HFFc6 (cell line): ENCODE measurements around the gene FAM53C. TPM values are rescaled to one million over a fixed set of nuclear protein-coding genes. Genes with fewer than 3 reads are reported as not detected.

Source experiments
- DNase-seq: peaks from one replicate; pipeline ENCODE4 v3.0.0-alpha.2; 2018
- H3K27ac Mint-ChIP-seq: 2 replicates; pipeline ENCODE4 v1.8.0; 2020; ENCODE audit warnings: mild to moderate bottlenecking, mixed read lengths
- H3K27me3 Mint-ChIP-seq: 2 replicates; pipeline ENCODE4 v1.8.0; 2021; ENCODE audit warnings: mild to moderate bottlenecking, moderate library complexity, mixed read lengths; ENCODE audit not compliant: insufficient read depth
- H3K36me3 Mint-ChIP-seq: 2 replicates; pipeline ENCODE4 v1.8.0; 2021; ENCODE audit warnings: low read depth, mixed read lengths
- H3K4me1 Mint-ChIP-seq: 2 replicates; pipeline ENCODE4 v1.8.0; 2020; ENCODE audit warnings: low read depth, mixed read lengths
- H3K4me3 Mint-ChIP-seq: 2 replicates; pipeline ENCODE4 v1.8.0; 2020; ENCODE audit warnings: mild to moderate bottlenecking, moderate library complexity, mixed read lengths
- H3K9me3 Mint-ChIP-seq: 2 replicates; pipeline ENCODE4 v1.8.0; 2020; ENCODE audit warnings: mild to moderate bottlenecking, mixed read lengths
- total RNA-seq, 6 experiments: library from RNA; stranded (reverse); fragmentation: NEBNext Ultra II Directional; extraction: Animal tissue kit (Norgen Biotek cat#: 25700); gene quantifications; 2 replicates in 1 of 6; 3 replicates in 5 of 6; pipeline ENCODE4 v1.2.3, GENCODE V29; 2021
- TF ChIP-seq, protein P1 (sequence below): fragments of 200-600 bp; sonication (generic); IDR thresholded peaks from 2 replicates; pipeline ENCODE4 v1.5.0; 2021; ENCODE audit warnings: antibody characterized with exemption, mild to moderate bottlenecking

FAM53C gene
- total RNA-seq, 6 experiments from 2014 or later, result 28.7 to 34.4 (median 29.7) TPM

DNA sequence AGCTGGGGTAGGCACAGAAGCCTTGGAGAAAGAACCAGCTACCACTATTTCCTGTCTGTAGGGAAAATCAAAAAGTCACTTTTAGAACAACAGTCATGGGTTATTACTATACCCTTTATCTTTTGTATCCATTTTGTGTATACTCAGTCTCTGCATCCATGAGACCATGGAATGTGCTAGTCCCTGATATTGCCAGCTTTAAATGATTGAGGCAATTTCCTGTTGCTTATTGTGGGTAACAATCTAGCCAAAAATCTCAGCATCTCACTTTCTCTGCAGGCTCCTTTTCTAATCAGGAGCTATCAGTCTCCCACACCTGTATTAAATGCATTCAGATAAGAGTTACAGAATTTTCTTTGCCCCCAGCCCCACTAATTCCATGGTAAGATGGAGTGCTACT, 13.5 kb downstream of the FAM53C start:
- peaks cover 32% of the 10 kb centered on the region for H3K36me3 Mint-ChIP-seq
- H3K27me3 Mint-ChIP-seq, result no peaks in the 10 kb centered on the region; the same call in 1 of the 2 replicates
- H3K27ac Mint-ChIP-seq, result peak overlapping the region; percentile 59; the same call in 1 of the 2 replicates
- H3K9me3 Mint-ChIP-seq, result peaks cover 9% of the 10 kb centered on the region
- H3K4me3 Mint-ChIP-seq, result peak overlapping the region; percentile 65; the same call in 1 of the 2 replicates
- TF ChIP-seq, protein P1, sequence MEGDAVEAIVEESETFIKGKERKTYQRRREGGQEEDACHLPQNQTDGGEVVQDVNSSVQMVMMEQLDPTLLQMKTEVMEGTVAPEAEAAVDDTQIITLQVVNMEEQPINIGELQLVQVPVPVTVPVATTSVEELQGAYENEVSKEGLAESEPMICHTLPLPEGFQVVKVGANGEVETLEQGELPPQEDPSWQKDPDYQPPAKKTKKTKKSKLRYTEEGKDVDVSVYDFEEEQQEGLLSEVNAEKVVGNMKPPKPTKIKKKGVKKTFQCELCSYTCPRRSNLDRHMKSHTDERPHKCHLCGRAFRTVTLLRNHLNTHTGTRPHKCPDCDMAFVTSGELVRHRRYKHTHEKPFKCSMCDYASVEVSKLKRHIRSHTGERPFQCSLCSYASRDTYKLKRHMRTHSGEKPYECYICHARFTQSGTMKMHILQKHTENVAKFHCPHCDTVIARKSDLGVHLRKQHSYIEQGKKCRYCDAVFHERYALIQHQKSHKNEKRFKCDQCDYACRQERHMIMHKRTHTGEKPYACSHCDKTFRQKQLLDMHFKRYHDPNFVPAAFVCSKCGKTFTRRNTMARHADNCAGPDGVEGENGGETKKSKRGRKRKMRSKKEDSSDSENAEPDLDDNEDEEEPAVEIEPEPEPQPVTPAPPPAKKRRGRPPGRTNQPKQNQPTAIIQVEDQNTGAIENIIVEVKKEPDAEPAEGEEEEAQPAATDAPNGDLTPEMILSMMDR, result no peak
- peaks cover 61% of the 10 kb centered on the region for H3K4me1 Mint-ChIP-seq
- no peak for DNase-seq

DNA sequence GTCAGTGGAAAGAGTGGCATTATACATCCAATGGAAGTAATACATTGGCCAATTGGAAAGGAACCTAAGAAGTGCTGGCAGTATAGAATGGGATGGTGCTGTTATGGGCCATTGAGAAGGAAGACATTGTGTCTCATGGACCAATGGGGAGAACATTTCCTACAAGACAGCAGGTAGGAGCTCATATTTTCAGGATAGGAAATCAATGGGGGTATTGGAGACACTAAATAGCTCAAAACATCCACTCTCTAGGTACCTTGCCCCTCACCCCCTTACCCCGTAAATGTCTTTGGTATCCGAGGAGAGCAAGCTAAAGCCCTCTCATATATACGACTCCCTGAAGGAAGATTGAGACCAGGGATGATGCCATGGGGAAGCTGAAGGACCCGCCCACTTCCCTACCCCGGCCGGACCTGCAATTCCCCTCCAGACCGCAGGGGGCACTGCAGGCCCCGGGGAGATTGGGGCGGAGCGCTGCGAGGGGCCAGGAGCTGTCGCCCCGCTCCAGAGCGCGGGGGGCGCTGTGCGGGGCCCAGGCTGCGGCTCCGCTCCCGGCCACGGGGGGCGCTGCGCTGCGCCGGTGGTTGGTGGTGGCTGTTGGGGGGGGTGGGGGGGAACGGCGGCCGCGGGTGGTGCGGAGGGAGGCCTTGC, 14.1 kb downstream of the FAM53C start, which contains the start of gene KDM3B:
KDM3B (plus strand) TSS at position 615 of the 651 bp plus-strand sequence. CDS start 111 bp downstream, outside the sequence.
- peak within 1 kb of the TSS; percentile 95 for H3K27ac Mint-ChIP-seq

DNA sequence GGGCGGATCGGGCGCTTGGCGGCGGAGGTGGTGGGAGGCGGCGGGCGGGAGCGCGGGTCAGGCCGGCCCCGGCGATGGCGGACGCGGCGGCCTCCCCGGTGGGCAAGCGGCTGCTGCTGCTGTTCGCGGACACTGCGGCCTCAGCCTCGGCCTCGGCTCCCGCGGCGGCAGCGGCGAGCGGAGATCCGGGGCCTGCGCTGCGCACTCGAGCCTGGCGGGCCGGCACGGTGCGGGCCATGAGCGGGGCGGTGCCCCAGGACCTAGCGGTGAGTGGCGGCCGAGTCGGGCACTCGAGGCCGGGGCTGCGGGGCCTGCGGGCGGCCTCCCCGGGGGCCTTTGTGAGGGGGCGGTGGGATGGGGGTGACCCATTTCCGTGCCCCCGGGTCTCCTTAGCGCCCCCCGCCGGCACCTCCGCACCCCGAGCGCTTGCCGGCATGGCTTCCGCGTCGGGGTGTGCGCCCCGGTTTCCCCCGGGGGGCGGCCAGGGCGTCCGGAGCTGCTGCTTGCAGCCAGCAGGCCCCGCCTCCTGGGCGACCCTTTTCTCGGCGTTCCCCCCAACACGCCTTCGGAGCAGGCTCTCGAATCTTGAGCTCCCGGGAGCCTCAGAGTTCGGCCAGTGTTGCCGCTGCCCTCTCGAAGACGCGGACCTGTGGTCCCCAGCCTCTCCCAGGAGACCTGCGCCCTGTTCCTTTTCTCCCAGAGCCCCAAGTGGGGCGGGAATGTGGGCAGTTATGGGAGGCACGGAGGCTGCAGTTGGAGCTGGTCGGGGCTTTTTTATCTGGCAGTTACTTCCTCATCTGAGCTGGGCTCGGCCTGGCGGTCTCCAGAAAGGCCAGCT, 14.9 kb downstream of the FAM53C start:
- Mint-ChIP-seq H3K4me3 (peak overlapping the region; percentile 98), H3K4me1 (peaks cover 58% of the 10 kb centered on the region), H3K27ac (peak overlapping the region; percentile 95), H3K27me3 (no peaks in the 10 kb centered on the region; the same call in 1 of the 2 replicates), H3K36me3 (peaks cover 28% of the 10 kb centered on the region), H3K9me3 (peaks cover 9% of the 10 kb centered on the region)
- DNase-seq, result peak; percentile 36
- TF ChIP-seq, protein P1, result peak; percentile 68

More for the DNA sequence above, 14.1 kb downstream of the FAM53C start, which contains the start of gene KDM3B:
- Mint-ChIP-seq H3K4me1 (peaks cover 61% of the 10 kb centered on the region), H3K27me3 (no peaks in the 10 kb centered on the region; the same call in 1 of the 2 replicates), H3K4me3 (peak within 1 kb of the TSS; percentile 98), H3K9me3 (peaks cover 9% of the 10 kb centered on the region), H3K36me3 (peaks cover 30% of the 10 kb centered on the region)
- peak; percentile 77 for DNase-seq
- TF ChIP-seq, protein P1, result peak; percentile 94

DNA sequence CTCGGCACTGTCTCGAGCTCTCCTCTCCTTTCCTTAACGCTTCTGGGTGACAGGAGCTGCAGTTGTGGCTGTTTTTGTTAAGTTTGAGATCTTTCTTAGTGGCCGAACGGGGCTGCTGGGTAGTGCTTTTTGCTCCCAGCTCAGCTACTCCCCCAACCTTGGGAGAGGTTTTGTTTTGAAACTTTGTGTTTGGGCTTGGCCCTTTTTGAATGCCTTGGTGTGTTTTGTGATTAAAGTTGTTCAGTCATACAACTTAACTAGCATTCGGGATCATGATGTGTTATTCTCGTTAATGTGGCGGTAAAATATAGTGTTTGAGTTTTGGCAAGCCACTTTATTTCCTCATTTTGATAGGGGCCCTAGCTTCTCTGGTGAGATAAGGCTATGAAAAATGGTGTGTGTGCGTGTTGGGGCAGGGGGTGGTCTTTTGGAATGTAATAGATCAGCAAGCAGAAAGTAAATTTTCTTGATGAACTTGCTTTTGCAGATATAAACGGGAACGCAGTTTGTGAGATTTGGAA, 15.6 kb downstream of the FAM53C start:
- peaks cover 9% of the 10 kb centered on the region for H3K9me3 Mint-ChIP-seq
- no peaks in the 10 kb centered on the region; the same call in 1 of the 2 replicates for H3K27me3 Mint-ChIP-seq
- H3K4me1 Mint-ChIP-seq, result peaks cover 58% of the 10 kb centered on the region
- H3K27ac Mint-ChIP-seq, result peak overlapping the region; percentile 95
- DNase-seq, result no peak
- TF ChIP-seq, protein P1, result no peak
- H3K36me3 Mint-ChIP-seq, result peaks cover 28% of the 10 kb centered on the region
- H3K4me3 Mint-ChIP-seq, result peak overlapping the region; percentile 98

DNA sequence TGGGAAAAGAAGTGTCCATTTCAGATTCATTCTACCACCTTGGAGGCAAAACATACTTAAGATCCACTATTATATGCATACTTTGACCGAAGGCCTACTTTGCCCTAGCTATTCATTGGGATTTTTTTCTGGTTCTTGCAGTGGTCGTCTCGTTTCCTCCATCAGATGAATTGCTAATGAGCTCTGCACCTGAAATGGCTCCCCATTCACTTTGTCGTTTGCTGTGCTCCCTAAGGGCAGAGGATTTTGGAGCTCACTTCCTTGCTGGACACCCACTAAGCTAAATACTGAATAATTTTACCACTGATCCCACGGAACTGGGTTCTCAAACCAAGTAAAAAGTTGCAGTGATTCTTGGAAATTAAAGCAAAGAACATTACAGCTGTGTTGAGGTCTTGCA, 16.3 kb downstream of the FAM53C start:
- TF ChIP-seq, protein P1, result no peak
- peaks cover 28% of the 10 kb centered on the region for H3K36me3 Mint-ChIP-seq
- peak overlapping the region; percentile 98 for H3K4me3 Mint-ChIP-seq
- DNase-seq, result no peak
- no peaks in the 10 kb centered on the region; the same call in 1 of the 2 replicates for H3K27me3 Mint-ChIP-seq
- peaks cover 53% of the 10 kb centered on the region for H3K4me1 Mint-ChIP-seq
- peaks cover 9% of the 10 kb centered on the region for H3K9me3 Mint-ChIP-seq
- peak overlapping the region; percentile 95 for H3K27ac Mint-ChIP-seq
